ENCODE results near the gene FMN1. TPM values are rescaled to one million over a fixed set of nuclear protein-coding genes. Genes with fewer than 3 reads are reported as not detected.
A peak's percentile ranks its signal among the peaks of the same experiment; 100 is the strongest.

FMN1 gene
- total RNA-seq, 1 experiment from 2014 or later = 3.9 TPM

GRCh38 chr15:32998182-32998581 lies 196.3 kb downstream of the FMN1 start:
- ATAC-seq (no peak), DNase-seq (ENCODE audit: low read depth, low spot score) (no peak)
- intact Hi-C loops (cut with micrococcal nuclease; ENCODE audit: unreplicated experiment) = no loop called here
- H3K9me3 ChIP-seq (ENCODE audit: control insufficient read depth, insufficient read depth, low read depth, low read length) = no peaks in the 10 kb centered on the region
- no peaks in the 10 kb centered on the region for H3K27me3 ChIP-seq (ENCODE audit: control insufficient read depth, insufficient read depth, low read length)
- in situ Hi-C loops (cut with HindIII; ENCODE audit: low pct_unique_long_range_greater_than_20kb, low sequenced_read_pairs) = no loop called here
- no peaks in the 10 kb centered on the region for H3K4me1 ChIP-seq (ENCODE audit: control insufficient read depth, insufficient read depth, low read length)
- TF ChIP-seq SIN3A (IDR thresholded peaks at IDR 0.05; ENCODE audit: borderline replicate concordance, insufficient read depth, low read depth, low read length) (no peak), TCF7L2 (IDR thresholded peaks at IDR 0.05; ENCODE audit: low read depth, low read length) (no peak), POLR2AphosphoS5 (IDR thresholded peaks at IDR 0.05; ENCODE audit: low read depth, low read length) (no peak)
- TF ChIP-seq, protein P1, sequence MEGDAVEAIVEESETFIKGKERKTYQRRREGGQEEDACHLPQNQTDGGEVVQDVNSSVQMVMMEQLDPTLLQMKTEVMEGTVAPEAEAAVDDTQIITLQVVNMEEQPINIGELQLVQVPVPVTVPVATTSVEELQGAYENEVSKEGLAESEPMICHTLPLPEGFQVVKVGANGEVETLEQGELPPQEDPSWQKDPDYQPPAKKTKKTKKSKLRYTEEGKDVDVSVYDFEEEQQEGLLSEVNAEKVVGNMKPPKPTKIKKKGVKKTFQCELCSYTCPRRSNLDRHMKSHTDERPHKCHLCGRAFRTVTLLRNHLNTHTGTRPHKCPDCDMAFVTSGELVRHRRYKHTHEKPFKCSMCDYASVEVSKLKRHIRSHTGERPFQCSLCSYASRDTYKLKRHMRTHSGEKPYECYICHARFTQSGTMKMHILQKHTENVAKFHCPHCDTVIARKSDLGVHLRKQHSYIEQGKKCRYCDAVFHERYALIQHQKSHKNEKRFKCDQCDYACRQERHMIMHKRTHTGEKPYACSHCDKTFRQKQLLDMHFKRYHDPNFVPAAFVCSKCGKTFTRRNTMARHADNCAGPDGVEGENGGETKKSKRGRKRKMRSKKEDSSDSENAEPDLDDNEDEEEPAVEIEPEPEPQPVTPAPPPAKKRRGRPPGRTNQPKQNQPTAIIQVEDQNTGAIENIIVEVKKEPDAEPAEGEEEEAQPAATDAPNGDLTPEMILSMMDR (IDR thresholded peaks at IDR 0.05) = no peak
- TF ChIP-seq, protein P2, sequence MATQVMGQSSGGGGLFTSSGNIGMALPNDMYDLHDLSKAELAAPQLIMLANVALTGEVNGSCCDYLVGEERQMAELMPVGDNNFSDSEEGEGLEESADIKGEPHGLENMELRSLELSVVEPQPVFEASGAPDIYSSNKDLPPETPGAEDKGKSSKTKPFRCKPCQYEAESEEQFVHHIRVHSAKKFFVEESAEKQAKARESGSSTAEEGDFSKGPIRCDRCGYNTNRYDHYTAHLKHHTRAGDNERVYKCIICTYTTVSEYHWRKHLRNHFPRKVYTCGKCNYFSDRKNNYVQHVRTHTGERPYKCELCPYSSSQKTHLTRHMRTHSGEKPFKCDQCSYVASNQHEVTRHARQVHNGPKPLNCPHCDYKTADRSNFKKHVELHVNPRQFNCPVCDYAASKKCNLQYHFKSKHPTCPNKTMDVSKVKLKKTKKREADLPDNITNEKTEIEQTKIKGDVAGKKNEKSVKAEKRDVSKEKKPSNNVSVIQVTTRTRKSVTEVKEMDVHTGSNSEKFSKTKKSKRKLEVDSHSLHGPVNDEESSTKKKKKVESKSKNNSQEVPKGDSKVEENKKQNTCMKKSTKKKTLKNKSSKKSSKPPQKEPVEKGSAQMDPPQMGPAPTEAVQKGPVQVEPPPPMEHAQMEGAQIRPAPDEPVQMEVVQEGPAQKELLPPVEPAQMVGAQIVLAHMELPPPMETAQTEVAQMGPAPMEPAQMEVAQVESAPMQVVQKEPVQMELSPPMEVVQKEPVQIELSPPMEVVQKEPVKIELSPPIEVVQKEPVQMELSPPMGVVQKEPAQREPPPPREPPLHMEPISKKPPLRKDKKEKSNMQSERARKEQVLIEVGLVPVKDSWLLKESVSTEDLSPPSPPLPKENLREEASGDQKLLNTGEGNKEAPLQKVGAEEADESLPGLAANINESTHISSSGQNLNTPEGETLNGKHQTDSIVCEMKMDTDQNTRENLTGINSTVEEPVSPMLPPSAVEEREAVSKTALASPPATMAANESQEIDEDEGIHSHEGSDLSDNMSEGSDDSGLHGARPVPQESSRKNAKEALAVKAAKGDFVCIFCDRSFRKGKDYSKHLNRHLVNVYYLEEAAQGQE (IDR thresholded peaks at IDR 0.05; ENCODE audit: insufficient read depth in 1 of 2, low read depth in 2 of 2, low read length in 1 of 2) = no peak
- H3K36me3 ChIP-seq (ENCODE audit: control insufficient read depth, insufficient read depth, low read length) = no peaks in the 10 kb centered on the region
- H3K27ac ChIP-seq (ENCODE audit: low read length) = no peak overlapping the region
- H3K4me3 ChIP-seq (ENCODE audit: low read depth in 2 of 2, low read length in 2 of 2) = no peak overlapping the region
- ChIA-PET CTCF (no interaction called here), POLR2A (no interaction called here)
- BruUV-seq (replicated peaks) = no TSS peak

- no TSS peak for BruUV-seq (replicated peaks)
- no peak overlapping the region for H3K27ac ChIP-seq (ENCODE audit: low read length)
- ChIA-PET POLR2A (no interaction called here), CTCF (interaction anchor here (0.7 kb wide), 1 partner anchor 332 kb away, joined by 3 read pairs; no protein-coding TSS in a partner anchor)
- H3K4me3 ChIP-seq (ENCODE audit: low read depth in 2 of 2, low read length in 2 of 2) = no peak overlapping the region
- DNase-seq (ENCODE audit: low read depth, low spot score) (peak; percentile 20), ATAC-seq (peak; percentile 69; the same call in 1 of the 2 replicates)
- H3K27me3 ChIP-seq (ENCODE audit: control insufficient read depth, insufficient read depth, low read length) = peaks cover 4% of the 10 kb centered on the region
- H3K36me3 ChIP-seq (ENCODE audit: control insufficient read depth, insufficient read depth, low read length) = no peaks in the 10 kb centered on the region; the same call in 1 of the 2 replicates
- TF ChIP-seq, protein P1 (IDR thresholded peaks at IDR 0.05) = peak; percentile 57; the same call in 1 of the 2 replicates
- no peak for TF ChIP-seq POLR2AphosphoS5 (IDR thresholded peaks at IDR 0.05; ENCODE audit: low read depth, low read length)
- H3K4me1 ChIP-seq (ENCODE audit: control insufficient read depth, insufficient read depth, low read length) = no peaks in the 10 kb centered on the region
- intact Hi-C loops (cut with micrococcal nuclease; ENCODE audit: unreplicated experiment) = loop anchor here (5.0 kb wide), 1 partner anchor 333 kb away; no protein-coding TSS in a partner anchor
- no peaks in the 10 kb centered on the region for H3K9me3 ChIP-seq (ENCODE audit: control insufficient read depth, insufficient read depth, low read depth, low read length)
- in situ Hi-C loops (cut with HindIII; ENCODE audit: low pct_unique_long_range_greater_than_20kb, low sequenced_read_pairs) = no loop called here
Measured at GRCh38 chr15:32994810-32995424, 199.6 kb downstream of the FMN1 start.
